Transverse colon (tissue), 4 donors: ENCODE results near the gene SCAMP4.

Experiments used
- POLR2A ChIP-seq: fragments of 450-650 bp; IDR thresholded peaks from one replicate; pipeline ENCODE4 v1.6.1; 2016; ENCODE audit warnings: antibody characterized with exemption, mild to moderate bottlenecking, moderate library complexity
- POLR2AphosphoS5 ChIP-seq, 3 donors: sonication (generic); formaldehyde crosslinking; IDR thresholded peaks; one replicate each; pipeline ENCODE4 v1.6.1; 2016; ENCODE audit warnings: antibody characterized with exemption in 3 of 3
- TF ChIP-seq, protein P1 (sequence below), 5 experiments: fragments of 200-600 bp in 3 of 5; fragments of 450-650 bp in 2 of 5; sonication (generic) in 3 of 5; IDR thresholded peaks; 1 replicate in 2 of 5; 2 replicates in 3 of 5; pipeline ENCODE4 v1.5.1; 2016 to 2017; ENCODE audit warnings: antibody characterized with exemption in 5 of 5, inconsistent platforms in 3 of 5, mild to moderate bottlenecking in 2 of 5, moderate library complexity in 1 of 5

DNA sequence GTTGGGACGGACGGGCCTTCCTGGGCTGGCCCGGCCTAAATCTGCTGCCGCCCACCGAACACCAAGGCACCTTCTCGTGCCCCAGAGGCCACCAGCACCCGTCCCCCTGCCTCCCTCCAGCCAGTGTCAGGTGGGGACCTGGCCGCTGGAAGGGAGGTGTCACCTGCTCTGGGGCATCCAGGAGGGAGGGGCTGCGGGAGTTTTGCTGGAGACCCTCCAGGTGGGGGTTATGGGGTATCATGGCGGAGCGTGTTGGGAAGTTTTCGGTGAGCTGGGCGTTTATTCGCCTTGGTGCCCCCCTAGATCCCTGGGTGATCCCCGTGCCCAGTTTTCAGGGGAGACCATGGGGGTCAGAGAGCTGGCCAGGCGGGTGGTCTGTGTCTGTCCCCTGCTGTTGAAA lies 45.4 kb downstream of the SCAMP4 start:
- TF ChIP-seq POLR2AphosphoS5 (IDR thresholded peaks at IDR 0.05) (no peak), POLR2A (no peak)
- TF ChIP-seq, protein P1, sequence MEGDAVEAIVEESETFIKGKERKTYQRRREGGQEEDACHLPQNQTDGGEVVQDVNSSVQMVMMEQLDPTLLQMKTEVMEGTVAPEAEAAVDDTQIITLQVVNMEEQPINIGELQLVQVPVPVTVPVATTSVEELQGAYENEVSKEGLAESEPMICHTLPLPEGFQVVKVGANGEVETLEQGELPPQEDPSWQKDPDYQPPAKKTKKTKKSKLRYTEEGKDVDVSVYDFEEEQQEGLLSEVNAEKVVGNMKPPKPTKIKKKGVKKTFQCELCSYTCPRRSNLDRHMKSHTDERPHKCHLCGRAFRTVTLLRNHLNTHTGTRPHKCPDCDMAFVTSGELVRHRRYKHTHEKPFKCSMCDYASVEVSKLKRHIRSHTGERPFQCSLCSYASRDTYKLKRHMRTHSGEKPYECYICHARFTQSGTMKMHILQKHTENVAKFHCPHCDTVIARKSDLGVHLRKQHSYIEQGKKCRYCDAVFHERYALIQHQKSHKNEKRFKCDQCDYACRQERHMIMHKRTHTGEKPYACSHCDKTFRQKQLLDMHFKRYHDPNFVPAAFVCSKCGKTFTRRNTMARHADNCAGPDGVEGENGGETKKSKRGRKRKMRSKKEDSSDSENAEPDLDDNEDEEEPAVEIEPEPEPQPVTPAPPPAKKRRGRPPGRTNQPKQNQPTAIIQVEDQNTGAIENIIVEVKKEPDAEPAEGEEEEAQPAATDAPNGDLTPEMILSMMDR (IDR thresholded peaks at IDR 0.05): no peak
